MM.1S (cell line): ENCODE data around the gene CLMN.

ENCODE experiments used
- DNase-seq: peaks from one replicate; pipeline ENCODE4 v3.0.0-alpha.2; 2015
- H2AFZ ChIP-seq: fragments of 300-600 bp; sonication (generic); 2 replicates; pipeline ENCODE4 v1.6.0; 2016; ENCODE audit warnings: antibody characterized with exemption, low read length
- H3F3A ChIP-seq: fragments of 300-600 bp; sonication (generic); 2 replicates; pipeline ENCODE4 v1.6.1; 2016; ENCODE audit warnings: mild to moderate bottlenecking, antibody characterized with exemption, low read length, moderate library complexity, mixed read lengths; ENCODE audit not compliant: insufficient read depth
- H3K27ac ChIP-seq: fragments of 300-600 bp; sonication (generic); 2 replicates; pipeline ENCODE4 v1.5.1; 2016; ENCODE audit warnings: mild to moderate bottlenecking, low read length
- H3K27me3 ChIP-seq: fragments of 300-600 bp; sonication (generic); replicated peaks from 2 replicates; pipeline ENCODE4 v1.6.0; 2016; ENCODE audit warnings: low read length; ENCODE audit not compliant: insufficient read depth
- H3K36me3 ChIP-seq: fragments of 300-600 bp; sonication (generic); replicated peaks from 2 replicates; pipeline ENCODE4 v1.6.1; 2016; ENCODE audit warnings: mild to moderate bottlenecking, low read length, mixed read lengths; ENCODE audit not compliant: insufficient read depth
- H3K4me1 ChIP-seq: fragments of 300-600 bp; sonication (generic); 2 replicates; pipeline ENCODE4 v1.6.1; 2016; ENCODE audit warnings: low read length, mixed read lengths
- H3K4me2 ChIP-seq: fragments of 300-600 bp; sonication (generic); 2 replicates; pipeline ENCODE4 v1.6.0; 2016; ENCODE audit warnings: low read depth, low read length
- H3K4me3 ChIP-seq: fragments of 300-600 bp; sonication (generic); 2 replicates; pipeline ENCODE4 v1.5.1; 2016; ENCODE audit warnings: low read length, mixed read lengths
- H3K79me2 ChIP-seq: fragments of 300-600 bp; sonication (generic); 2 replicates; pipeline ENCODE4 v1.6.1; 2016; ENCODE audit warnings: mixed run types, low read length, mixed read lengths
- H3K9ac ChIP-seq: fragments of 300-600 bp; sonication (generic); 2 replicates; pipeline ENCODE4 v1.6.1; 2016; ENCODE audit warnings: low read length, mixed read lengths
- H3K9me2 ChIP-seq: fragments of 300-600 bp; sonication (generic); replicated peaks from 2 replicates; pipeline ENCODE4 v1.6.1; 2016; ENCODE audit warnings: mild to moderate bottlenecking, low read length, mixed read lengths; ENCODE audit not compliant: insufficient read depth
- H3K9me3 ChIP-seq: fragments of 300-600 bp; sonication (generic); replicated peaks from 2 replicates; pipeline ENCODE4 v1.6.1; 2016; ENCODE audit warnings: mild to moderate bottlenecking, low read length, mixed read lengths; ENCODE audit not compliant: insufficient read depth
- H4K20me1 ChIP-seq: fragments of 300-600 bp; sonication (generic); 2 replicates; pipeline ENCODE4 v1.6.1; 2016; ENCODE audit warnings: mild to moderate bottlenecking, low read length, moderate library complexity, mixed read lengths; ENCODE audit not compliant: insufficient read depth
- EZH2 ChIP-seq: fragments of 300-600 bp; sonication (generic); optimal IDR thresholded peaks from 2 replicates; pipeline ENCODE3; 2017; ENCODE audit warnings: low read depth, mild to moderate bottlenecking, antibody characterized with exemption, low read length, mixed read lengths
- EZH2phosphoT487 ChIP-seq: fragments of 300-600 bp; sonication (generic); IDR thresholded peaks from 2 replicates; pipeline ENCODE4 v1.6.1; 2018; ENCODE audit warnings: antibody characterized with exemption, low read length
- TF ChIP-seq, protein P1 (sequence below): fragments of 300-600 bp; sonication (generic); IDR thresholded peaks from 2 replicates; pipeline ENCODE4 v1.5.1; 2016; ENCODE audit warnings: antibody characterized with exemption, low read length, mixed read lengths

CLMN gene

GRCh38 chr14:95303552-95303951, 16.2 kb downstream of the CLMN start:
- Histone ChIP-seq H3K4me1 (no peaks in the 10 kb centered on the region), H3K4me2 (no peak overlapping the region), H3K9ac (no peak overlapping the region), H3K36me3 (no peaks in the 10 kb centered on the region), H3K79me2 (no peaks in the 10 kb centered on the region), H4K20me1 (no peaks in the 10 kb centered on the region), H2AFZ (no peak overlapping the region), H3F3A (no peaks in the 10 kb centered on the region), H3K9me2 (no peaks in the 10 kb centered on the region), H3K9me3 (no peaks in the 10 kb centered on the region), H3K4me3 (no peak overlapping the region), H3K27me3 (no peaks in the 10 kb centered on the region), H3K27ac (no peak overlapping the region)
- DNase-seq: no peak
- TF ChIP-seq, protein P1, sequence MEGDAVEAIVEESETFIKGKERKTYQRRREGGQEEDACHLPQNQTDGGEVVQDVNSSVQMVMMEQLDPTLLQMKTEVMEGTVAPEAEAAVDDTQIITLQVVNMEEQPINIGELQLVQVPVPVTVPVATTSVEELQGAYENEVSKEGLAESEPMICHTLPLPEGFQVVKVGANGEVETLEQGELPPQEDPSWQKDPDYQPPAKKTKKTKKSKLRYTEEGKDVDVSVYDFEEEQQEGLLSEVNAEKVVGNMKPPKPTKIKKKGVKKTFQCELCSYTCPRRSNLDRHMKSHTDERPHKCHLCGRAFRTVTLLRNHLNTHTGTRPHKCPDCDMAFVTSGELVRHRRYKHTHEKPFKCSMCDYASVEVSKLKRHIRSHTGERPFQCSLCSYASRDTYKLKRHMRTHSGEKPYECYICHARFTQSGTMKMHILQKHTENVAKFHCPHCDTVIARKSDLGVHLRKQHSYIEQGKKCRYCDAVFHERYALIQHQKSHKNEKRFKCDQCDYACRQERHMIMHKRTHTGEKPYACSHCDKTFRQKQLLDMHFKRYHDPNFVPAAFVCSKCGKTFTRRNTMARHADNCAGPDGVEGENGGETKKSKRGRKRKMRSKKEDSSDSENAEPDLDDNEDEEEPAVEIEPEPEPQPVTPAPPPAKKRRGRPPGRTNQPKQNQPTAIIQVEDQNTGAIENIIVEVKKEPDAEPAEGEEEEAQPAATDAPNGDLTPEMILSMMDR: no peak
- TF ChIP-seq EZH2phosphoT487 (no peak), EZH2 (no peak)

GRCh38 chr14:95302667-95303506, 16.8 kb downstream of the CLMN start:
- Histone ChIP-seq H3K9me2 (no peaks in the 10 kb centered on the region), H3K9ac (no peak overlapping the region), H3K27me3 (no peaks in the 10 kb centered on the region), H3K27ac (no peak overlapping the region), H3K9me3 (no peaks in the 10 kb centered on the region), H2AFZ (no peak overlapping the region), H3K79me2 (no peaks in the 10 kb centered on the region), H4K20me1 (no peaks in the 10 kb centered on the region), H3K4me1 (no peaks in the 10 kb centered on the region), H3K4me3 (no peak overlapping the region), H3K36me3 (no peaks in the 10 kb centered on the region), H3K4me2 (no peak overlapping the region), H3F3A (no peaks in the 10 kb centered on the region)
- DNase-seq: no peak
- TF ChIP-seq EZH2 (no peak), EZH2phosphoT487 (no peak)
- TF ChIP-seq, protein P1: no peak

- no peaks in the 10 kb centered on the region for H3K9me2 ChIP-seq
- H3K4me2 ChIP-seq: no peak overlapping the region
- no peaks in the 10 kb centered on the region for H3K4me1 ChIP-seq
- no peak for DNase-seq
- H4K20me1 ChIP-seq: no peaks in the 10 kb centered on the region
- H3K79me2 ChIP-seq: no peaks in the 10 kb centered on the region
- no peak overlapping the region for H3K4me3 ChIP-seq
- no peaks in the 10 kb centered on the region for H3F3A ChIP-seq
- H3K9me3 ChIP-seq: no peaks in the 10 kb centered on the region
- no peak overlapping the region for H3K27ac ChIP-seq
- no peak overlapping the region for H3K9ac ChIP-seq
- no peaks in the 10 kb centered on the region for H3K27me3 ChIP-seq
- no peaks in the 10 kb centered on the region for H3K36me3 ChIP-seq
- no peak for TF ChIP-seq EZH2phosphoT487
- no peak for TF ChIP-seq EZH2
- no peak overlapping the region for H2AFZ ChIP-seq
These were observed 18.1 kb downstream of the CLMN start for GRCh38 chr14:95301527-95302187.
